Measurements from ENCODE around the gene MLLT3.

Gene MLLT3

DNA sequence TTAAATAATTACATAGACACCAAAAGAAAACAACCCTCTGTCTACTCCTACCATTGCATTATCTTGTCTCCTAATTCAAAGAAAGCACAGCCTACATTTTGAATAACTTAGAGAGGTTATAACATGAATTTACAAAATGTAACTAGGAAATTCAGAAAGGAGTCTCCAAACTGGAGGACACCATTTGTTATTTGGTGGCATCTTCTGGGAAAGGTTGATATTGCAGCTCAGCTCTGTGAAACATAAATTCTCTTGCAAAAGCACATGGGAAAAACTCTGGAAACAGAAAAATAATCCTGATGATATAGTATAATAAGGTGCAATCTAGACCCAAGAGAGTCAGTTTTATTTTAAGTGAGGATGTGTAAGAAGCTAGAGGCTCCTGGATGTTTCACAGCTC lies 215.3 kb downstream of the MLLT3 start:
- DNase-seq: no peak

DNA sequence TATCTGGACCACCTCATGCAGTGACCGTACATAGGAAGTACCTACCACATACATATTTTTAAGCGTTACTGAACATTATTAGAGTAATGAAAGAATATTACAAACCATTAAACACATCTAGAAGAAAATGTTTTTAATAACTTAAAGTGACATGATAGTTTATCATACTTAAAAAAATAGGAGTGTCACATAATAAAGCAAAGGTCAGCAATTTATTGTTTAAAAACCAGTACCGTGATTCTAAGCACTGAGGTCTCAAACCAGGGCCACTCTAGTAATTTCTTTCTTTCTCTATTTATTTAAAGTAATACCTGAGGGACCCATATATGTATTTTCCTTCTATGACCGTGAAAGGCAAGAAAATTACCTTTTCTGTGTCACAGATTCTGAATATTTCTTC lies 216.0 kb downstream of the MLLT3 start:
- DNase-seq: no peak

DNA sequence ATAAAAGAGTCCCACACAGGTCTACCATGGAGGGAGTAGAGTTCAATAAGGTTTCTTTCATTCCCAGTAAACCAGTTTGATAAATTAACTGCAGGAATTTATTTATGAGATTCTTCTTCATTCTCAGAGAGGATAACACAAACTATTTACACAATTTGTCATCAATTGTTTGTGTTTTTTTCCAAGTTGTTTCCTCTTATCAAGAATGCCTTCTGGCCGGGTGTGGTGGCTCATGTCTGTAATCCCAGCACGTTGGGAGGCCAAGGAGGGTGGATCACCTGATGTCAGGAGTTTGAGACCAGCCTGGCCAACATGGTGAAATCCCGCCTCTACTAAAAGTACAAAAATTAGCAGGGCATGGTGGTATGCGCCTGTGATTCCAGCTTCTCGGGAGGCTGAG lies 216.7 kb downstream of the MLLT3 start:
- DNase-seq: no peak

DNA sequence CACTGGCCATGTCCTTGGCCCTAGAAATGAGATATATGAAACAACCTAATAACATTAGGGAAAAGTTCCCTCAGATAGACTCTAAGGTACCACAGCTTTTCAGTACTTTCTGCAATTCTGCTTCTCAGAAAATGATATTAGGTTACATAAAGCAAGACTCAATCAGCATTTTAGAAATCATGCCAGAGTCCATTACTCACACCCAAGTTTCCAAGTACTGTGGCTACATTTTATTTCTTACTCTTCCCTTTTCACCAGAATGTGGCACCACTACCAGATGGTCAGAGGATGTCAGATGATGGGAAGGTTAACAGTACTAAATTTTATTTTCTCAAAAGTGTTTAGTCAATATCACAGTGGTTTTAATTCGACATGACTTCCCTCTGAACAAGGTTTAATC lies 217.2 kb downstream of the MLLT3 start:
- no peak for DNase-seq

DNA sequence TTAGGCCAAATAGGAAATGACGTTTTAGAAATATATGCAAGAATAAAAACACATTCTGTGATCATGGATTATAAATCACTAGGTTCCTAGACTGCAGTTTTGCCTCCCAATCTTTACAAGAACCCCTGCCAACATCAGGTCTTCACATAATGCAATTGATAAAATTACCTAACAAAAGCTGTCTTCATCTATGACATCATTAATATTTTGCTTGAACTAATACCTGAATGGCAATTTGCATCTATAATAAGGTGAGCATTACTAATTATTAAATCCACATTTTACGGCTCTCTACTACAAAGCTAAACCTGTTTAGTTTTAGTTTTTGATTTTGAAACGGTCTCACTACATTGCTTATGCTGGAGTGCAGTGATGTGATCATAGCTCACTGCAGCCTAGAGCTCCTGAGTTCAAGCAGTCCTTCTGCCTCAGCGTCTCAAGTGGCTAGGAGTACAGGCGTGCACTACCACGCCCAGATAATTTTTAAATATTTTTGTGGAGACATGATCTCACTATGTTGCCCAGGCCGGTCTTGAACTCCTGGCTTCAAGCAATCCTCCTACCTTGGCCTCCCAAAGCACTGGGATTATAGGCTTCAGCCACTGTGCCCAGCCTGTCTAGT lies 218.0 kb downstream of the MLLT3 start:
- no peak for DNase-seq

DNA sequence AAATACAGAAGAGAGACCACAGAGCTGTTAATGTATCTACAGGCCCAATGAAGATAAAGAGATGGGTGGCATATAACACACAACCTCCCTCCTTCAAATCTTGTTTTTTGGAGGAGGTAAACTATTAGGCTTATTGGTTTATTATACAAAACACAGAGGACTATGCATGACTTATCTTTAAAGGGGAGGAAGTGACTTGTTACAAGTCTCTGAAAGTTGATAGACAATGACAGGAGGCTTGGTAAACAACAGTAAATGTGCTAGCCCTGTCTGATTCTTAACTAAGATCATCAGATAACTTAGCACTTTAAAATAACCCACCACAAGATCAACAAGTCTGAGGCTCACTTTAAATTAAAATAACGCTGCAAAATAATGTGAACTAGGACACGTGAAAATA lies 219.0 kb downstream of the MLLT3 start:
- no peak for DNase-seq

DNA sequence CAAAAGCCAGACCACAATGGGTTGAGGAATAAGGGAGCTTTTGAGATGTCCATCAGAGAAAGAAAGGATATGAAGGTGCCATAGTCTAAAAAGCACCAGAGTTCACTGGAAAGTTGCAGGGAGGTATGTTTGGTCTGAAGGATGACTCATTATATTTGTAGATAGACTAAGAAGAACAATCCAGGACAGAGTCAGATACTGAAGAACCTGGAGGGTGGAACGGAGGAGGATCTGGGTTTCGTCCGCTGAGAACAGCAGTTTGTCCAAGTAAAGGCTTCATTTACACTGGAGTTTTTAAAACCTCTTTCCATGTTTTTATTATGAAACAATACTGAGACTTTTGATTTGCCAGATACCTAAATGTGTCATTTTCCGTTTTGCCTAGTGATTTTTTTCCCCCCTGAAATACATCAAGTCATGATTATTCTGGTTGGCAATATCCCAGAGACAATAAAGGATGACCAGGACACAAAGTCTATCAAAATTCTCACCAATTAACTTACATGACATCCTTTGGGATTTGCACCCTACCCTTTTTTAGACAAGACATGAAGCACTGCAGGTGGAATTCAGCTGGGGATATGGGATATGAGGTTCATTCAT lies 219.9 kb downstream of the MLLT3 start:
- no peak for DNase-seq

DNA sequence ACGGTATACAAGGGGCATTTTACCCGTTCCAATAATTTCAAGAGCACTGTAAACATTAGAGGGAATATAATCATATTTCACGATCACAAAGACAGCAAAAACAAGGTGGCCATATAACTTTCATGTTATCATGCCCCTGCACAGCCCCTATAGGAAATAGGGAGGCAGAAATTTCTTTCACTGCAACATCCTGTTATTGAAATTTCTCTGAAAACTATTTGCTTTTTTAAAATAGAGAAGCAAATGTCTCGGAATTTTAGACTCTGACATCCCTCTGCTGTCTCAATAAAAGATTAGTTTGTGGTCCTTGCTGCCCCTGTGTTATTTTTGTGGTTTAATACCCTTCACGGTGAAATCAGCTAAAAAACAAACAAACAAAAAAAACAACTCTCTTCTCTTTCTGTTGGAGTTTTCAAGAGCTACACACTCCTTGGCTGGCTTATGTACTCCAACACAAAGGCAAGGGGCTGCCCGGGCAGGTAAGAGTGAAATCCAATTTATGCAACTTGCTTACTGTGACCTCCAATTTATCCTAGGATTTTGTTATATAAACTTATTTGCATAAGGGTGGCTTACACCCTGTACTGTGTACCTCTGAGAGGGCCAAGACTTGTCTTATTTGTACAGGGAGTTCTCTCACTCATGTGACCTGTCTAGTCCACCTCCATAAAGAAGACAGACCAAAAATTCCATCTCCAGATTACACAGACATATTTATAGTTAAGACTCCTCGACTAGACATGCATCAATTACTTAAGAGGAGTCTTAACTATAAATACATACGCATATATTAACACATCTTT lies 223.6 kb downstream of the MLLT3 start:
- DNase-seq: no peak

DNA sequence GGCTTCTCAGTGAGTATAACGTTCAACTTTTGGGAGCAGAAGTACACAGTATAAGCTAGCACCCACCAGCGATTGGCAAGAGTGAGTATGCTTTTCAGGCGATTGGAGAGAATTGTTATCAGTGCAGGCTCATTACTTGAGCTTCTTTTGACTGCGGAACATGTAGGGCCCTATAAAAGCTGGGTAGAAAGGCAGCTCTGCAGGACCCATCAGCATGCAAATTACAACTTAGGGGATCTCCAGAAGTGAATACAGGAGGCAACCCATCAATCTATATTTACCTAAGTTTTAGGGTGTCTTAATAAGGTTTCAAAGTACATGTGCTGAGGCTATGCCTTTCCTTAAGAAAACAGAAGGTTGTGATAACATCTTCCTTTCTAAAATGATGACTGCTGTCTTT lies 225.0 kb downstream of the MLLT3 start:
- DNase-seq: no peak

DNA sequence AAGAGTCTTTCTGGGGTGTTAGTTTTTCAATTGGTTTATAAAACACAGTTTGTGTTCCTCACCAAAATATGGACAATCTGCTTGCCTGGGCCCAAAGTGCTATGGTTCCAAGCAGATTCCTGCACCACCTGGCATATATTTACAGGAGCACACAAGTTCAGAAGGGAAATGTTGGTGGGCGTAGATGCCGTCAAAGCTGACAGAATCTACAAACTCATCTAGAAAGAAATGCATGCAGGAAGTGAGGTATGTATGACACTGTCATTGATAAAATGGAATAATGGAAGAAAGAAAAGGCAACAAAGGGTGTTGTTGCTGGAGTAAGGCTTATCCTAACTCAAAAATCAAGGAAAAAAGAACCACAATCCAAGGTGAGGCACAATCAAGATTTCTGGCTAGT lies 225.8 kb downstream of the MLLT3 start:
- DNase-seq: no peak

DNA sequence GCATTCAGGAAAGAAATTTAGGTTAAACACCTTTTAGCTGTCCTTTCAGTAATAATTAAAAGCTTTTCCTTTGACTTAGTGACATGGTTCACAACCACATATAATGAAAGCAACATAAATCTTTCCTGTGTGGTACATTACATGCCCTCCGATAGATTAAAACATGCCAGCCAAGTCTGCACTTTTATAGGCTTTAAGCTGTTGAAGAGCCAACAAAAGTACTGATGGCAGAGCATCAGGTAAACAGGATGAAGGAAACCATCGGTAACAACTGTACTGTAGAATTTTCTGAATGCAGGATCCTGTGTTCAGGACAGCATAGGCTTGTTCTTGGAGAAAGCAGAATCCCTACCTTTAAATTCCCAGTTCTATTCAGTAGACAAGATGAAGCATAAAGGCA lies 226.6 kb downstream of the MLLT3 start:
- no peak for DNase-seq

DNA sequence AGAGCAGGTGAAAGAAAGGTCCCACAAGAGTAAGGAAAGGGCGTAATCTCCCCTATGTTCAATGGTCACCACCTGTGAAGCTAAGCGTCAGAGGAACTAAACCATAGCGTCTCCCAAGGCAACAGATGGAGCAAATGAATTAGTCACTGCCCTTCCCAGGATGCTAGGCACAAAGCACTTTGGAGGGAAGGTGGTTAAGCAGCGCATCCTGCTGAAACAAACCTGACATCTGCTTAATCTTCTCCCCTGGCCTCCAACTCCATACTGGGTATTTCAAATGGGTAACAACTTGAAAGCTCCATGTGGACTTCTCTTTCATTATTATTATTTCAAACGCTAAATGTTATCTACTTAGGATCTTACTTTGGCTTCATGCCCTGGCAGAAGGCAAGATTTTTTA lies 227.3 kb downstream of the MLLT3 start:
- no peak for DNase-seq

DNA sequence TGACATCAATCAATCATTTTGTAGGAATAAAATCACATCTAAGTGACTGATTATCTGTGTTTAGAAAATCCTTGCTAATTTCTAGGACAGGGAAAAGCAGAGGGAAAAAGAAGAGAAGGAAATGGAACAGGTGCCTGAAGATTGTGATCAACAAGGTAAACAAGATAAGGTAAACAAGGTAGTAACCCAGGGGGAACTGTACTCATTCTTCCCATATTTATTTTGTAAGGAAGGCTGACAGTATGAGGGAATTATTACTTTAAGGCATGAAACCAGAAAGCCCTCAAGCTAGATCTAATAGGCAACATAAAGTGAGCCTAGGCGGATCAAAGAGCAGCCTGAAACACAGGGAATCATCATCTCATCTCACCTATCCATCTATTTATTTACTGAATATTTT lies 231.1 kb downstream of the MLLT3 start:
- no peak for DNase-seq

DNA sequence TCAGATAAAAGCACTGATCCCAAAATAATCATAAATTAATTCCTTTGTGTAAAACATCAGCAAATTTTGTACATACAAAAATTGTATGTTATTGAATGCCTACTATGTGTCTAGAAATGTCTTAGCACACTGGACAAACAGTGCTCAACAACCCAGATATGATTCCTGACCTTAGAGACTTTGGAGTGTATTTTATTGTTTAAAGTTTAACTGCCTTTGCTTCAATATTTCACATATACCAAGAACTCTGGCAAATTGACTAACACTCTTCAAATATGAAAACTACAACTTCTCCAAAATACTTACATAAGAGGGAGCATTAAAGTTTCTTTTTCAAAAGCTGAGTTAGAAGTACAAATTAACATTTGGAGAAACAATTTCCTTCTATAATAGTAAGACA lies 231.9 kb downstream of the MLLT3 start:
- no peak for DNase-seq

DNA sequence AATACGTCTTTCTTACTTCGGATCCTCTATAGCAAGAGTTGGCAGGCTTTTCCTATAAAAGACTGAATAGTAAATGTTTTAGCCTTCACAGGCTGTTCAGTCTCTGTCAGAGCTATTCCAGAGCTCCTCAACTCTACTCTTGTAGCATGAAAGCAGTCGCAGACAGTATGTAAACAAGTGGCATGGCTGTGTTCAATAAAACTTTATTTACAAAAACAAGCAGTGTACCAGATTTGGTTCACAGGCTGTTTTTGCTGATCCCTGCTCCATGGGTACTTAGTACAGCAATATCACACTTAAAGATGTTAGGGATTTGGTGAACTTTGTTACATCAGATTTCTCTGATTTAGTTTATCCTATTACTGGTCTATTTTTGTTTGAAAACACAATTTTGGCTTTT lies 235.2 kb downstream of the MLLT3 start:
- no peak for DNase-seq

DNA sequence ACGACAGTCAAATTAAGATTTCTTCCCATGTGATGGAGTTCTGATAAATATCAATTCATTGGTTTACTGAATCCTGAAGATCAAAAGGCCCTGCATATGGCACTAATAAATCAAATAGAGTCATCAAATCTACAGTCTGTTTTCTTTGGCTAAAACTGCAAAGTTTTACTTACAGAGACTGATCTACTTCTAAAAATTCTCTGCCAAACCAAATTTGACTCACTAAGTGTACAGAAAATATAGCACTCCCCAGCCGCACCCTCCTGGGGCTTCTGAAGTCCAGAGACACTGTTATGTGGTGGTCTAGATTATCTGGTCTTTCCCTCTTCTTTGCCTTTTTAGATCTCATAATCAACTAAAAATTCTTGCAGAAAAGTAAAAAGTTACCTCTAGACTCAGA lies 237.7 kb downstream of the MLLT3 start:
- DNase-seq: no peak

DNA sequence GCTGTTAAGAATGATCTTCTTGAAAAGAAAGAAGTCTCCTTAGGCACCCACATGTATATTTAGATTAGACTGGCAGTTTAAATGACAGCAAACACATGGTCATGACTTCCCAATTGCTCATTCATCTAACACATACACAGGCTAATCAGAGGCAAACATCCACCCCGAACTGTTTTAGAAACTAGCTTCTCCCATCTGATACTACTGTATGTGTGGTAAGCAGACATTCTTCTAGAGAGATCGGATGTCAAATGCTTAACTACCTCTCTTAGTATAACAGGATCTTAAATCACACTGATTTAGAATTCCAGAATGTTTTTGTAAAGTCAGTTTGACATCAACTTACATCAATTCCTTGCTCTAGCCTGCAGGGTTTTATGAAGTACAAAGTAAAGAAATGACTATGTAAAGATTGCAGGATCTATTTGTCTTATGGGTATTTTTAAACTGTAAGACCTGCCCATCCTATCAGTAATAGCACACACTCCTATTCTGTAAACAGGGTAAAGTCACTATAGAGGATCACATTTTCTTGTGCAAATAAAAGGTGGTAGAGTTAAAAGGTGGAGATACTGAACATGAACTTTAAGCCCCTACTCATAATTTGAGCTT lies 239.7 kb downstream of the MLLT3 start:
- no peak for DNase-seq

DNA sequence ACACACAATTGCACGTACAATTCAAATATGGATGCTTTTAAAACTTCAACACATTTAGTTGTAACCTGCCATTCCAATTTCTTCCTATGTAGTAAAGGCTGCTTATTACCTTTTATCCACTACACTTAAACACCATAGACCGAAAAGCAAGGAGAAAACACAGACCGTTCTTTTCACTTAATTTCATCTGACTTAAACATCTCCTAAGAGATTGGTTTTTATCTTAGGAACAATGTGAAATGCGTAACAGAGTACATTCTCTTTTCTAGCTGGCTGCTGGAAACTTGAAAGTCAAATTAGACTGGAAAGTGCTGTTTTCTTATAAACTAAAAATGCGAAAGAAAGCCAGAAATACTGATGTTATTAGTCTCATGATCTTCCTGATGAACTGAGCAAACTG lies 241.8 kb downstream of the MLLT3 start:
- DNase-seq: no peak

DNA sequence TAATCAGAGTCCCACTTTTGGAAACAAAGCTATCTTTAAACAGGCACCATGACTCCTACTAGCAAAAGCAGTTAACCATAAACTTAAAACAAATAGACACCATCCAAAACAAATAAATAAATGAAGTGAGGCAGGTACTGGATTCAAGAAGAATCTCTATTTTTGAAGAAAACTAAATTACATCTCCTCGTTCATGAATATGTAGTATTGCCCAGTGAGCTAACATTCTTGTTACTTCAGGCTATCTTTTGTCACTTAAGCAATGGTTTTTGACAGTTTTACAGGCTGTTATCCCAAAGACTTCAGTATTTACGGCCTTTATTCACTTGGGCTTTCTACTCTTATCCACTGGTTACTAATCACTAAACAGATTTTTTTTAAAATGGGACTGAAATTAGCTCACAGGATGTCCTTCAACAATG lies 242.5 kb downstream of the MLLT3 start:
- DNase-seq: no peak

DNA sequence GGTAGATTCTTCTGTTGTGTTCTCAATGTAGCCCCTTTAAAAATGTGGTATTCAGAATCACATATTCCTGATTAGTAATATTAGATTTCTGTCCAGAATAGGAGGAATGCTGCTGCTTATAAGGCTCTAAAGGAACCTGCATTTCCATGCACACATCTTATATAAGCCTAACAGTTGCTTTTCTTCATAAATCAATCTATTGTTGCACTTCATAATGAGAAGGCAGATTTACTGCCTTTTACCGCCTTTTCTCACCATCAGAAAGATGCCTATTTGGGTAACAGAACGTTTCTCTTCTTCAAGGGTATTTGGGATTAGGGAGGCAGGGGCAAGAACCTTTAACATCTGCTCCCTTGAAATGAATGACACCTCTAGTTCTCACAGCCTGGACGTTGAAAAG lies 243.4 kb downstream of the MLLT3 start:
- no peak for DNase-seq

DNA sequence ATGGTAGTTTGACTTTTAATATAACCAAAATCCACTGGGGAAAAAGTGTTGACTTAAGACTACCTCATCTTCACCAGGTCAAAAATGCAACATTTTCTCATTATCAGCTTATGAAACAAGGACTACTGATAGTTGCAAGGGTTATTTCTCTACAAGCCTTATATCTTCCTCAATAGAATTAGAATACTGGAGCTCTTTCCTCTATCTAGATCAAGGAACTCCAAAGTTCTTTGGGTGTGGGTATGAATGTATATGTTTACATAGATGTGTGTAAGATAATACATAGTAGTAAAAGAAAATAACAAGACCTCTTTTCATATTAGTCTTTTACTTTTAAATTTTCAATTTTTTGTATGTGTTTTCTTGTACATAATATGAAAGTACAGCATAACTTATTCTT lies 244.5 kb downstream of the MLLT3 start:
- no peak for DNase-seq

DNA sequence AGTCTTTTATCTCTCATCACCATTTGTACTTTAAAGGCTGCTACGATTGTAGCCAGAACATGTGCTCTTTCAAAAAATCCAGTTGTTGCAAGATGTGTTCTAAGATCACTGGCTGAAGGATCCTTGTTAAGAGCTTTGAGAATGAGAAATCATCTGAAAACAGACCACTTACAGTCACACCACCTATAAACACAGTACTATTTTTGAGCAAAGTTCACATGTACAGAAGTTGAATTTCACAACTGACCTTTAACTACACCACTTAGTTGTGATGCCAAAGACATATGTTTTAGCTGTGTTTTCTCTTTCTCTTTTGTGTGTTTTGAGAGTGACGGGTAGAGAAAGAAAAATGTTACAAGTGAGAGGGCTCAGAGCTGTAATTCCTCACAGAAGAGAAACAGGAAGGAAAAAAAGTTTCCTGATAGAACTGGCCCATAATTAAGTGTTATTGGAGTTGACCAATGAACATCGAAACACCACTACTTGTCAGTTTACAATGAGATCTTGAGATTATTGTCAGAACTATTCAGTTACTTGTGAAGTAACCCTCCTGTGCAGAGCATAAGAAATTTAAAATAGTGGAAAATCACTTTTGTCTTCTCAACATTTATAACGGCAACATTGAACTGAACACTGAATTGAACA lies 245.4 kb downstream of the MLLT3 start:
- DNase-seq: no peak

DNA sequence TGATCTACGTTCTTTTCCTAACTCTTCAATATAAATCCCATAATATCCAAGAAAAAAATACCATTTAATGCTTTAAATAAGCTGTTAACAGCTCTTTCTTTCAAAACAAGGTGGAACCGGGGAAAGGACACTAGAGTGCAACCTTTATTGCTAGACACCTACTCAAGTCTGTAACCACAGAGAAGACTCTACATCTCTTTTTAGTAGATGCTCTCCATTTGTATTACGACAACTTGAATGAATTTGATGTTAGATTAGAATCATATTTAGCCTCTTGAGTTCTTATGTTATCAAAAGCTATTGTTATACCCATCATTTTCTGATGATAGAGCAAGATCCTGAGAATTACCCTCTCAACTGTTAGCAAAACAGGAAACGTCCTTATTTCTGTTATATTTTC lies 246.3 kb downstream of the MLLT3 start:
- DNase-seq: no peak

DNA sequence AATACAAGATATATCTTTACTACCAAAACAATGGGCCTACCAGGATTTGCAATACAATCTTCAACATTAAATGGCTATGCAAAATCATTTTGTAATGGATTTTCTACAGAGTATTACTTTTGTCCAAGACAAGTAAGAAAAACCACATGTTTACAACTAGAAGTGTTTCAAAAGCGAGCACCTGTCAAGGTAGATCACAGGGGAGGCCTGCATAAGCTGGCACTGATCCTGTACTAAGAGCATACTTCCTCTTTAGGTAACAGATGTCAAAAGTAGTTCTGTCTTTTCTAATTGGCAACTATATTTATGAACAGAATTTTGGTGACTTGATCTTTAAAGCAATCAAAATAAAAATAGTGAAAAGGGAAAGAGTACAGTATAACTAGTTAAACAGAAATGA lies 249.0 kb downstream of the MLLT3 start:
- no peak for DNase-seq

Measured in GF-D8 (cell line).